GM18907 (cell line): Measurements from ENCODE around the gene TAS2R60.
A peak's percentile ranks its signal among the peaks of the same experiment; 100 is the strongest.

Source experiments
- ATAC-seq: cut with Tn5 transposase; IDR thresholded peaks from one replicate; pipeline ENCODE4 v1.9.1; 2021; ENCODE audit warnings: mild to moderate bottlenecking, moderate library complexity; ENCODE audit not compliant: unreplicated experiment

The TAS2R60 gene

DNA sequence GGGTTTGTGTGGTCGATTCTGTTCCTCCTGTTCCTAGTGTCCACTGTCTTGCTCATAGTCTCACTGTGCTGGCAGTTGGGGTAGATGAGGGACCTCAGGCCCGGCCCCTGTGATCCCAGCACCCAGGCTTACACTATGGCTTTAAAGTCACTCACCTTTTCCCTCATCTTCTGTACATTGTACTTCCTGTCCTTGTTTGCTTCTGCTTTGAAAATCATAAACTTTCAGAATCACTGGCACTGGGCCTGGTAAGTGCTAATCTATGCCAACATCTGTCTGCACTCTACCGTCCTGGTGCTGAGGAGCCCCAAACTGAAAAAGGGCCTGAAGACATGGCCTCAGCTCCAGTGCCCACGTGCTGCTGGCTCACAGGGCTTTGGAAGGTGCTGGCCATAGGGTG lies 5.7 kb upstream of the TAS2R60 start:
- ATAC-seq, result peak; percentile 62

DNA sequence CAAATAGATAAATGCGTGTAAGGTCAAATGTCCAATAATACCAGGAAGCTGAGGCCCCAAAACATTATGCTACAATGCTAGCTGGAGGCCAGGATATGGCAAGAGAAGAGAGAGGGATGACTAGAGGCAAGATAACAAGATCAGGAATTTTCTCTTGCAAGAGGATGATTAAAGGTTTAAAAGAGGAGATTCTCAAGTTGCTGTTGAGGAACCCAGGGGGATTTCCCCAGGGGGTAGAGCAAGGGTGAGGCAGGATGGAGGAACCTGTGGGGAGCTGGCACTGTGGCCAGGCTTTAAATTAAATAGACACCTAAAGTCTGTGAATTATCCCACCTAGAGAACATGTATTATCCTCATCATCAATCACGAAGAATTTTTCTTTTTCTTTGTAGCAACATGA lies 3.4 kb upstream of the TAS2R60 start:
- ATAC-seq, result no peak

DNA sequence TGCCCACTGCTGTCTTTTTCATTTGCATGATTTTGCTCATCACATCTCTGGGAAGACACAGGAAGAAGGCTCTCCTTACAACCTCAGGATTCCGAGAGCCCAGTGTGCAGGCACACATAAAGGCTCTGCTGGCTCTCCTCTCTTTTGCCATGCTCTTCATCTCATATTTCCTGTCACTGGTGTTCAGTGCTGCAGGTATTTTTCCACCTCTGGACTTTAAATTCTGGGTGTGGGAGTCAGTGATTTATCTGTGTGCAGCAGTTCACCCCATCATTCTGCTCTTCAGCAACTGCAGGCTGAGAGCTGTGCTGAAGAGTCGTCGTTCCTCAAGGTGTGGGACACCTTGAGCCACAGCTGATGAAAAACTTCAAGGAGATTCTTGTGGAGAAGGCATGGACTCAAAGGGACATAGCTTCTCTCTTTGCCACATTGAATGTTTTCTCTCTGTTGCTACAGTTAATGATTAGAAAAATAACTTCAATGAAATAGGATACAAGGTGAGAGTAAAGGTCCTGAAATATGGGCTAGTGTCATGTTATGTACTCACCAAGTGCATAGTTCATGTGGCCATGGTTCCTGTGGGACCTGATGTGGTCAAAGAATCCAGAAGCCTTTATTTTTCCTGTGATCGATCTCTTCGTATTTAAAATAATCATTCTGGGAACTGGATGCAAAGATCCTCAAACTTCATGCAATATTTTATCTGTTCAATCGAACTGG lies 970 bp downstream of the TAS2R60 start:
- ATAC-seq, result no peak

DNA sequence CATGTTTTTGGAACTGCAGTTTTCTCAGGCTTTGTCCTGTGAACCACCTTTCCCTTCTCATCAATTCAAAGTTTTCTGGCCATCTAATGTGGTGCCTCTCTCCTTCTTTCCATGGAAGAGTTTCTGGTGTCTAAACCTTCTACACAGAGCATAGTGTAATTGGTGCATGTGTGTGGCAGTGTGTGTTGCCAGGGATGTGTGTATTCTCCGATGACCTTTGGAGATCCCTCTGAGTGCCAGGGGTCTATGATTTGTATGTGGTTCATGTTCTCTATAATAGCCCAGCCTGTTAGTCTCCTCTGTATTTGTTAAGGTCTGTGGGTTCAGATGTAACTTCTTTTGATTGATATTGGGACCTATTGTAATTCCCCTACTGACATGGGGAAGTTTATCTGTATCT lies 1.5 kb downstream of the TAS2R60 start:
- no peak for ATAC-seq

DNA sequence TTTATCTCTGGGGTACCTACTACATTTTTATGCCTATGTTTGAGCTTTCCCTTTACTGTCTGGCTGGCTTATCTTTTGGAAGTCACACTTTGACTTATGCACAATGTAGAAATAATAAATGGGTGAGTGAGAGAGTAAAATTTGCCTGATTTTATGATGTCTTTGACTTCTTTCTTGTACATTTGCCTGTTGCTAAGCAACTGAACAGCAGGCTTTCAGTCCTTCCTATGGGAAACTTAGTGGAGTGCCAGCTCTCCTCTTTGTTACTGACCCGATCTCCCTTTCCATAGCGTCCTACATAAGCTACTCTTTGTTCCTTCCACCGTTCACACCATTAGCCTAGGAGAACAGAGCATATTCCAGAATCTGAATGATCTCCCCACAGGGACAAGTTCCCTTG lies 4.2 kb downstream of the TAS2R60 start:
- ATAC-seq, result no peak

DNA sequence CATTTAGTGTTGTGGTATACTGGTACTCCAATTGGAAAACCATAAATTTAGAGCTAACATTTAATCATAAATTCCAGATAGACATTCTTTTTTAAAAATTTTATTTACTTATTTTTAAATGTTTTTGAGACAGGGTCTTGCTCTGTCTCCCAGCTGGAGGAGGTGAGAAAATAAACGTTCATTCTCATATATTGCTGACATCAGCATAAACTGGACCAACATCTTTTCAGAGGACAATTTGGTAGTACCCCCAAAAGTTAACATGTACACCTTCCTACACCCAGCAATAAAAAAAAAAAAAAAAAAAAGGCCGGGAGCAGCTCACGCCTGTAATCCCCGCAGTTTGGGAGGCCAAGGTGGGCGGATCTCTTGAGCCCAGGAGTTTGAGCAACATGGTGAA lies 5.2 kb downstream of the TAS2R60 start:
- no peak for ATAC-seq

DNA sequence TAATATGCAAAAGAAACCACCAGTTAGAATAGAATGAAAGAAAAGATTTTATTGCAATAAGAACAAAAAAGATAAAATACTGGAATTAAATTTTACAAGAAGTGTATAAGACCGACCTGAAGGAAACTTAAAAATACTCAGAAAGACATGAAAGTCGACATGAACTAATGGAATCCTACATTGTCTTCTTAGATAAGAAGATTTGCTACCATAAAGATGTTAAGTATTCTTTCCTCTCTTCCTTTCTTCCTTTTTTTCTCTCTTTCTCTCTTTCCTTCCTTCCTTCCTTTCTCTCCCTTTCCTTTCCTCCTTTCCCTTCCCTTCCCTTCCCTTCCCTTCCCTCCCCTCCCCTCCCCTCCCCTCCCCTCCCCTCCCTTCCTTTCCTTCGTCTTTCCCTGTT lies 6.5 kb downstream of the TAS2R60 start:
- ATAC-seq, result no peak

DNA sequence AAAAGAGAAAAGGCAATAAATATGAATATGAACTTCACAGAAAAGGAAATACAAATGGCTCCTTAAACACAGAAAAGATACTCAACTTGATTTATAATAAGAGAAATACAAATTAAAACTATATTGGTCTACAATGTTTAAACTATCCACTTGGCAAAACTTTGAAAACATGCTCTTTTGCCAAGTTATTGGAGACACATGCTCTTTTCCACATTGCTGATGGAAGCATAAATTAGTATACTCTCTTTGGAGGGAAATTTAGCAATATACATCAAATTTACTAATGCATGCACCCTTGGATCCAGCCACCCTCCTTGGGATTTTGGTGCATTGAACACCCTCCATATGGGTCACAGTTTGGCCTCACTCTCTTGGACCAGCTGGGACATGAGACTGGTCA lies 7.9 kb downstream of the TAS2R60 start:
- ATAC-seq, result no peak

DNA sequence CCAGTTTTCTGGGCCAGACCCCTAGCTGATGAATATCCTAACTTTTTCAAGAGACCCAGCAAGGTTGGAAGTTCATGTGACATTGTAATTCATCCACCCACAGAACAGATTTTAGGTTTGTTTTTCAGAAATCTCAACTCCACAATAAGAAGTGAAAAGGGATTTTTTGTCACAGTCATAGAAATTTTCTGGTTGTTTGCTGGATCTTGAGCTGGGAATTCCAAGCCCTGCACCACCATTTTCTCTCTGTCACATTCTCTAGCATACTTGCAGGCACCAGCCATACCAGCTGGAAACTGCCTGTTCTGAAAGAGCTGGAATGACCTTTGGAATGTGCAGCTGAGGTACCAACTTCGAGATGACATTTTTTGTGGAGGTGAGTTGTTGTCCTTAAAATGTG lies 8.5 kb downstream of the TAS2R60 start:
- no peak for ATAC-seq

DNA sequence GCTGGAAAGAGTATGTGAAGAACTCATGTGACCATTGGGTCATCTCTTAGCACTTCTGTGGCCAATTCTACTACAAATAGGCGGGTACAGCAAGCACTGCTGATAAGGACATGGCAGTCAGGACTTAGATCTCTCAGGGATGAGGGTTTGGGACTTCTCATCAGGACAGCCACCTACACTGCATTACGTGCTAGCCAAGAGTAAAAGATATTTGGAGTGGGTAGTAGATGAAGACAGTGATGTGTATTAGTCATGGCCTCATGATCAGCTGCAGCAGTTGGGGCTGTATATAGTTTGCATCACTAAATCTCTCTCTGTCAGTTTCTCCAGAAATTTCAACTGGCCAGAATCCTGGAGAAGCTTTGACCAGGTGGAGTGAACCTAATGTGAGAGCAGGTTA lies 9.2 kb downstream of the TAS2R60 start:
- ATAC-seq, result no peak

DNA sequence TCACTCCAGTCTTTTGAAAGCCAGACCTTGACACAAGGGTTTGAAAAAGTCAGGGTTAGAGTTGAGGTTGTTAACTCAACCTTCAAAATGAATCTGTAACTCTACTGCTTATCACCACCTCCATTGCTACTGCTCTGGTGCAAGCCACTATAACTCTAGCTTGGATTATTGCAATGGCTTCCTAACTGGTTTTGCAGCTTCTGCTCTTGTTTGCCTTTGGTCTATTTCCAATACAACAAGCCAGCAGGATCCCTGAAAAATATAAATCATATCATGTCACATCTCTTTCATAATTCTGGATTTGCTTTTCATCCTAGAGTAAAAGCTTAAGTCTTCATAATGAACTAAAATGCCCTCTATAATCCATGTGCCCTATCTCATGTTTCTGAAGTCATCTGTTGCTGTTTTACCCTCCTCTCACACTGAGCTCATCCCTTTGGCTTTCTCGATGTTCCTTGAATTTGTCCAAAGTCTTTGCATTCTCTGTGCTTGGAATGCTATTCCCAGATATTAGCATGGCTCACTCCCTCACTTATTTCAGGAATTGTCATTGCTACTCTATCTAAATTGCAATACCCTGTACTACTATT lies 10.9 kb downstream of the TAS2R60 start:
- ATAC-seq, result no peak

DNA sequence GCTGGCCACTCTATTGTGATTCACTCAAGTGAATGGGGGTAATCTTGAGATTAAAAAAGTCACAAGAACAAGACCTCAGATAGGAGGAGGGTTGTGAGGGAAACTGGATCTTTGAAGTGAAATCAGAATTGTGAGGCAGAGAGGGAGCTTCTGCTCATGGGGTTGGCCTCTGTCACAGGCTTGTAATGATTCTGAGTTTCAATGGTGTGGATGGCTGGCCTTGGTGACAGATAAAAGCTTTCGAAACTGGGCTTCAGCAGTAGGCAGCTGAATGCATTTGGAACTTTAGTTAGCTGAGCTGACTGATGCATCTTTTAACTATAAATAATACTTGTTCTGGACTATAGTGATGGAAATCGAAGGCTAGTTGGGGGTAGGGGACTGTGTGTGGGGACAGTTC lies 12.2 kb downstream of the TAS2R60 start:
- ATAC-seq, result no peak

DNA sequence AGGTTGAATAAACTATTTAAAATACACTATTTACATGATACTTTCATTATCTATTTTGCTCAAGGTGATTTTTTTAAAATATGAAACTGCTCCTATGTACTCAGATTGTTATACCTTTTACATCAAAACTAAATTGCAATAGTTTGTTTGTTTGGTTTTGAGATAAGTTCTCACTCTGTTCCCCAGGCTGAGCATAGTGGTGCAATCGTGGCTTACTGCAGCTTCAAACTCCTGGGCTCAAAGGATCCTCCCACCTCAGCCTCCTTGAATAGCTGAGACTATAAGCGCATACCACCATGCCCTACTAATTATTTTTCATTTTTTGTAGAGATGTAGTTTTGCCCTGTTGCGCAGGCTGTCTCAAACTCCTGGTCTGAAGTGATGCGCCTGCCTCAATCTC lies 12.7 kb downstream of the TAS2R60 start:
- no peak for ATAC-seq

DNA sequence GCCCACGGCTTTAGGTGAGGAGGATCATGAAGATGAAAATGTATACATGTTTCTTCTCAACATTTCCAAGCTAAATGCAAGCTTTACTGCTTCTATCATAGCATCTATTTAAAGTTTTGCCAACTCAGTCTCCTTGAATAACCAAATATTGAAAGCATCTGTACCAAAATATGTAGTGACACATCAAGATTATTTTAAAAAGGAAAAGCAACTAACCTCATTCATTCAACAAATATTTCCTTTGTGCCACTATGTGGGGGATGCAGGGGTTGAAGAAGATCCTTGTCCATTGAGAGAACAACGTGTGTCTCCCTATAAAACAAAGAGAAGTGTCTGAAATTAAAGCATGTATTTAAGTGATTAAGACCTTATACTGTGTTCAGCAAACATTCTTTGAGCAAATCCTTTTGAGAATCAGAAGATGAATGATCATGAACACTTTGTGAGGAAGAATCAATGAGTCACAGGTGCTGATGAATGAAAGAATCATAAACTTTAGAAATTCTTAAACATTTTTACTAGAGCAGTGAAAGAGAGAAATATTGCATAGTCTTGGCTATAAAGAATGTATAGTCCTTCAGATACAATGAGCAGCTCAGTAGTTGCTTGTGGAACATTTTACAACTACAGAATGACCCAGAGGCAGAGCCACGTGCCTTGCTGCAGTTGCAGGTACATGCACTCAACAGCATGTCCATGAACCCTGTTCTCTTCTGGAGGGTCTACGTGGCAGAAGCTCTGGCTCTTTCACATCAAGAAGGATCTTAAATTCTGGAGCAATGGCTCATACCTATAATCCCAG lies 13.9 kb downstream of the TAS2R60 start:
- ATAC-seq, result no peak

DNA sequence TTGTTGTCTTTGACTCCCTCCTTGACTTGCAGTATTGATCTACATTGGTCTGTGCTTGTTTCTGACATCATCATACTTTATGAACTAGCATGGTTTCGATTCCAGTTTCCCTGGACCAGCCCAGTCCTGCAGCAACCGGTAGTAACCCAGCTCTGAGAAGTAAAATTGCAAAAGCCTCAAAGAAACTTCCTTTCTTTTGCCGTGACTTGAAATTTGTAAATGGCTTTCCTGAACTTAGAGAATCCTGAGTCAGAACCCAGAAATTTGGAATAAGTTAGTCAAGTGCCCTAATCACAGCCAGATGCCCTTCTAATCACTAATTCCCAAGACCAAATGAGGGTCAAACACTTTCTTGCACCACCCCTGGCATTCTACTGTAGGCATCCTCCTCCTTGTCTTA lies 15.0 kb downstream of the TAS2R60 start:
- ATAC-seq, result peak; percentile 50

DNA sequence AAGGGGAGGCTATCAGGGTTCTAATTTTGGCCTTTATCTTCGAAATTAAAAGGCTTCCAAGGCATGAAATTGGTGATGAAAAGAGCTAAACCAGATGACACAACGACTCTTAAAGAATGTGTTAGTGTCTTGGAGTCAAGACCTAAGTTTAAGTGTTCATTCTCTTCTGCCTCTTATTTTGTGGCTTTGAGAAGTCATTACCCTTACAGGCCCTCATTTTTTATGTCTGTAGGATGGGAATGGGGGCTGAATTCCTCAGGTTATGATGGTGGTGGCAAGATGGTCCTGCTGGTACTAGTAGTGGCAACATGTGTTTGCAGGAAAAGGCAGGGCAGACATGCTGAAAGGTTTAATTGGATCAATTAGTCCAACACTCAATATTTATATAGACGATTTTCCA lies 15.4 kb downstream of the TAS2R60 start:
- ATAC-seq, result no peak

DNA sequence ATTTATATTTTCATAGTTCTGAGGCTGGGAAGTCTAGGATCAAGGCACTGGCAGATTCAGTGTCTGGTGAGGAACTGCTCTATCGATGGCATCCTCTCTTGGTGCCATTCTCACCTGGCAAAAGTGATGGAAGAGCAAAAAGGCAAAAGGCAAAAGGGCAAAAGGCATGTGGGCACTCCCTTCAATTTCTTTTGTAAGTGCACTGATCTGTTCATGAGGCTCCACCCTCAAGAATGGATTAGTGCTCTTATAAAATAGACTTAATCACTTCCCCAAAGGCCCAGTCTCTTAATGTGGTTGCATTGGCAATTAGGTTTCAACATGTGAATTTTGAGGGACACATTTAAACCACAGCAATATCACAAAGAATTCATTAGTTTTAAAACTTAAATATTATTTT lies 16.1 kb downstream of the TAS2R60 start:
- no peak for ATAC-seq

DNA sequence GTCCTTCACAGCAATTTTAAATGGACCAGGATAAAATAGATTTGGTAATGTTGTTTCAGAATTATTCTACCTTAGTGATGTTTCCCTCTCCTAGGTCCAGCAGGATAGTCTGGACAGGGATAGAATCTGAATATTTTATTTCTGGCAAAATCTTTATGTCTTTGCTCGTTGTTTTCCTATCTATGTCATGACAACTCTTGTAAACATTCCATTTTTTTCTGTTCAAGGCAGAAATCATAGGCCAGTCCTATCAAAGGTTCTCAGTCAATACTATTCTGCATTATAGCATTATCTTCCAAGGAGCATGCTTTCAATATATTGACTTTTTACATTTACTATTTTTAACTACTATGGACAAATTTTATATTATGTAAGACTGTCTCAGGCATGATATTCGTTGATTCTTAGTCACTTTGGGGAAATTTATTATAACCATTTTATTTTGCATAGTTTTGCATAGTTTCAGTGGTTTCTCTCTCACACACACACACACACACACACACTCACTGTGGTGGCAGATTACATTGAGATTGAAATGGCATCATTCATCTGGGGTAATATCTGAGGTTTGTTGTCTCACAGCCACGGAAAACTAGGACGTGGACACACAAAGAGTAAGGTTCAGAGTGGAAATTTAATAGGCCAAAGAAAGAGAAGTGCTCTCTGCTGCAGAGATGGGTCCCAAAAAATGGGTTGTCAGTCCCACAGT lies 17.2 kb downstream of the TAS2R60 start:
- ATAC-seq, result no peak

DNA sequence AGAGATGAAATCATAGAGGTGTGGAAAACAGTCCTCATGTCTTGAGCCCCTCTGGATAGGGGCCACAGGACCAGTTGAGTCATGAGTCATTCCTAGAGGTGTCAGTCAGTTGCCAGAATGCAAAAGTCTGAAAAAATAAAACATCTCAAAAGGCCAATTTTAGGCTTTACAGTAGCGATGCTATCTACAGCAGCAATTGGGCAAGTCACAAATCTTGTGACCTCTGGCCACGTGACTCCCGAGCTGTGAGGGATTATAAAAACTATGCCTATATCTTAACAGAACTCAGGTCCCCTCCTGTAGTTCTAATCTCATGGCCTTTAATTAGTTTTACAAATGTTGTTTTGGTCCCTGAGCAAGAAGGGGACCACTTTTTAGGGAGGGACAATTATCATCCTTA lies 18.8 kb downstream of the TAS2R60 start:
- ATAC-seq, result no peak

DNA sequence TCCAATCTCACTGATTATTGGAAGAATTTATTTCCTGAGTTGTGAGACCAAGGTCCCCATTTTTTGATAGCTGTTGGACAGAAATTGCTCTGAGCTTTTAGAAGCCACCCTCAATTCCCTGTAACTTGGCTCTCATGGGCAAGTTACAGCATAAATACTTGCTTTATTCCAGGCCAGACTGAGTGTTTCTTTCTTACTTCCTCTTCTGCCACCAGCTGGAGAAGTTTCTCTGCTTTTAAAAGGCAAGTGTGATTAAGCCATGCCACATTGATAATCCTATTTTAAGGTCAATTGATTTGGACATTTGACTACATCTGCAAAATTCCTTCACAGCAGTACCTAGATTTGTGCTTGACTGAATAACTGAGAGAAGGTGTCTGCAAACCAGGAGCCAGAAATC lies 20.3 kb downstream of the TAS2R60 start:
- ATAC-seq, result no peak

DNA sequence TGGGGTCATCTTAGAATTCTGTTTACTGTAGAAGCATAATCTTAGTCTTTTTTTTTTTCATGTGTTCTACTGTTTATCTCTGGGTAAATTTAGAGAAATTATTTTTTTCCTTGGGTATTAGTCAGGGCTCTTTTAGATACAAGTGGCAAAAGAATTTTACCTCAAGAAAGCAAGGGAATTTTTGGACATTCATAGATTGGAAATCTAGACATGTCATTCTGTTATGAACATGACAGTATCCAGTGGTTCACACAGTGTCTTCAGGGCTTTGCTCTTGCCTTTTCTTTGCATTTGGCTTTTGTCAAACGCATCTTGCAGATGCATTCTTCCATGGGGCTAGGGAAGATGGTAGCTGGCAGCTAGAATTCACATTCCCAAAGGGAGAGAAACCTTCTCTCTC lies 20.7 kb downstream of the TAS2R60 start:
- ATAC-seq, result no peak

DNA sequence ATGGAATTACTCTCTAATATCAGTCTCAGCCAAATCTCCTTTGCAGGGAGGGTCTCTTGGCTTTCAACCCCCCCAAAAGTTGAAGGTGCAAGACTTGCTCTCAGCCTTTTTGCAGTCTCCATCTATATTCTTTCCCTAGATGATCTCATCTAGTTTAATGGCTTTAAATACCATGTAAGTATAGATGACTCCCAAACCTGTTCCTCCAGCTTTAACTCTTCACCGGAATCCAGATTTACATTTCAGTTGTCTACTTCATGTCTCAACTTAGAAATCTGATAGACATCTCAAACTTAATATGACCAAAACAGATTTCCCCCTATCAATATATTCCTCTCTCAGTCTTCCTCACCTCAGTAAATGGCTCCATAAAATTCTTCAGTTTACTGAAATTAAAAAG lies 24.5 kb downstream of the TAS2R60 start:
- no peak for ATAC-seq
